Esophagus squamous epithelium (tissue), 5 donors: ENCODE measurements around the gene LRRC49. TPM values are rescaled to one million over a fixed set of nuclear protein-coding genes. Genes with fewer than 3 reads are reported as not detected.

Experiments used
- DNase-seq: peaks from one replicate; lab custom pipeline; 2025; lab: John Stamatoyannopoulos, UW
- H3K27ac ChIP-seq, 4 donors: fragments of 200-600 bp; sonication (generic); one replicate each; pipeline ENCODE4 v1.5.1; 2016 to 2019; ENCODE audit warnings: mild to moderate bottlenecking in 1 of 4
- H3K27me3 ChIP-seq, 4 donors: fragments of 200-600 bp; sonication (generic); 1 replicate in 3 of 4; 2 replicates in 1 of 4; pipeline versions ENCODE4 v1.5.1 to v1.6.0; 2017 to 2021; ENCODE audit warnings: antibody characterized with exemption in 1 of 4
- H3K36me3 ChIP-seq, 3 donors: fragments of 200-600 bp; sonication (generic); one replicate each; pipeline ENCODE4 v1.5.1; 2016 to 2019
- H3K4me1 ChIP-seq, 3 donors: fragments of 200-600 bp; sonication (generic); one replicate each; pipeline ENCODE4 v1.5.1; 2017 to 2019
- H3K4me3 ChIP-seq, 4 donors: fragments of 200-600 bp; sonication (generic); 1 replicate in 3 of 4; 2 replicates in 1 of 4; pipeline ENCODE4 v1.5.1; 2016 to 2019; ENCODE audit warnings: mild to moderate bottlenecking in 2 of 4, moderate library complexity in 1 of 4
- H3K9me3 ChIP-seq, 3 donors: fragments of 200-600 bp; sonication (generic); one replicate each; pipeline ENCODE4 v1.5.1; 2016 to 2019
- POLR2A ChIP-seq, 4 donors: fragments of 450-650 bp; IDR thresholded peaks; one replicate each; pipeline ENCODE4 v1.6.1; 2017; ENCODE audit warnings: antibody characterized with exemption in 4 of 4, mild to moderate bottlenecking in 4 of 4, moderate library complexity in 3 of 4
- WGBS, 2 donors: methylation state at CpG; one replicate each; pipeline ENCODE4 v1.1.5; 2018; 5-methylcytosine and 5-hydroxymethylcytosine counted together
- intact Hi-C: fragments of 100-400 bp; cut with DNase I; formaldehyde crosslinking; loops from one replicate; pipeline ENCODE4 v1.15.0; 2022
- total RNA-seq, 4 donors: library from RNA; depleted of rRNA; stranded (reverse); fragments of >200 nt; gene quantifications; one replicate each; pipeline ENCODE4 v1.1.0, GENCODE V29; 2016
- TF ChIP-seq, protein P1 (sequence below), 6 experiments: fragments of 450-650 bp in 4 of 6; fragments of 200-600 bp in 2 of 6; sonication (generic) in 2 of 6; IDR thresholded peaks; one replicate each; pipeline ENCODE4 v1.5.1; 2016 to 2019; ENCODE audit warnings: antibody characterized with exemption in 6 of 6, mild to moderate bottlenecking in 4 of 6, moderate library complexity in 4 of 6
- donor health status: DM: yes; HTN: yes; CAD: no.

The LRRC49 gene
- total RNA-seq, 4 donors from 2014 or later = 0.34 to 5.5 (median 4.8) TPM

DNA sequence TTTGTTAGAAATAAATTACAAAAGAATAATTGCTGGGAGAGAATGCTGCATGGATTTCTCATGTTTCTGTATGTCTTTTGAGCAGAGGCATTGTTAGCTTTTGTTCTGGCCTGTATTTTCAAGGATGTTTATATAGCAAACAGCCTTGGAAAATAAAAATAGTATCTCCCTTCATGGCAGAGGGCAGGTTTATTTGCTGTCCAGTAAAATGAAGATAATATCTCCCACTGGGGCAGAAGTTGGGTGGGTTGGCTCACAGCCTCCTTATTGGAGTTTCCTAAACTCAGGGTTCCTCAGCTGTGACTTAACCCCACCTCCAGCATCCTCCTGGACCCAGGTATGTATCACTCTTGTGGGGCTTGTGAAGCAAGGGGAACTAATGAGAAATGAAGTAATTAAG is 178.9 kb downstream of the LRRC49 start:
- H3K9me3 ChIP-seq = no peaks in the 10 kb centered on the region
- H3K4me3 ChIP-seq = no peak overlapping the region
- DNase-seq = no peak
- intact Hi-C loops = no loop called here
- TF ChIP-seq POLR2A (IDR thresholded peaks at IDR 0.05) = no peak
- TF ChIP-seq, protein P1, sequence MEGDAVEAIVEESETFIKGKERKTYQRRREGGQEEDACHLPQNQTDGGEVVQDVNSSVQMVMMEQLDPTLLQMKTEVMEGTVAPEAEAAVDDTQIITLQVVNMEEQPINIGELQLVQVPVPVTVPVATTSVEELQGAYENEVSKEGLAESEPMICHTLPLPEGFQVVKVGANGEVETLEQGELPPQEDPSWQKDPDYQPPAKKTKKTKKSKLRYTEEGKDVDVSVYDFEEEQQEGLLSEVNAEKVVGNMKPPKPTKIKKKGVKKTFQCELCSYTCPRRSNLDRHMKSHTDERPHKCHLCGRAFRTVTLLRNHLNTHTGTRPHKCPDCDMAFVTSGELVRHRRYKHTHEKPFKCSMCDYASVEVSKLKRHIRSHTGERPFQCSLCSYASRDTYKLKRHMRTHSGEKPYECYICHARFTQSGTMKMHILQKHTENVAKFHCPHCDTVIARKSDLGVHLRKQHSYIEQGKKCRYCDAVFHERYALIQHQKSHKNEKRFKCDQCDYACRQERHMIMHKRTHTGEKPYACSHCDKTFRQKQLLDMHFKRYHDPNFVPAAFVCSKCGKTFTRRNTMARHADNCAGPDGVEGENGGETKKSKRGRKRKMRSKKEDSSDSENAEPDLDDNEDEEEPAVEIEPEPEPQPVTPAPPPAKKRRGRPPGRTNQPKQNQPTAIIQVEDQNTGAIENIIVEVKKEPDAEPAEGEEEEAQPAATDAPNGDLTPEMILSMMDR (IDR thresholded peaks at IDR 0.05) = no peak
- no peaks in the 10 kb centered on the region for H3K36me3 ChIP-seq
- H3K27ac ChIP-seq = no peak overlapping the region
- H3K4me1 ChIP-seq = no peaks in the 10 kb centered on the region
- H3K27me3 ChIP-seq = no peaks in the 10 kb centered on the region

DNA sequence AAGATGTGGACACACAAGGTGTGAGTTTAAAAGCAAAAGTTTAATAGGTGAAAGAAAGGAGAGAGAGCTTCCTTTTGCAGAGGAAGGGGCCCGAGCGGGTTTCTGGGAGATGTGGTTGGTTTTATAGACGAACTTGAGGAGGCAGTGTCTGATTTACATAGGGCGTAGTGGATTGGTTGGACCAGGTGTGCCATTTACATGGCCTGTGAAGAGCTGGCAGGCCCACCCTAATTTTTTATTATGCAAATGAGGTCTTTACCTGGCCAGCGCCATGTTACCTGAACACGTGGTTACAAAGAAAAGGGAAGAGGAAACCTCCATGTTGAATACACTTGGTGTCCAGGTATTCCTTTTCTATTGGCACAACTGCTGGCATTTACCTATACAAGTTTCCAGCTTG is 179.8 kb downstream of the LRRC49 start:
- intact Hi-C loops = no loop called here
- Histone ChIP-seq H3K4me1 (no peaks in the 10 kb centered on the region), H3K4me3 (no peak overlapping the region), H3K27ac (no peak overlapping the region), H3K9me3 (no peaks in the 10 kb centered on the region), H3K27me3 (no peaks in the 10 kb centered on the region), H3K36me3 (no peaks in the 10 kb centered on the region)
- TF ChIP-seq, protein P1 (IDR thresholded peaks at IDR 0.05) = no peak
- TF ChIP-seq POLR2A (IDR thresholded peaks at IDR 0.05) = no peak
- WGBS, 2 donors = 87 to 95% methylated on average over 6 of the region's 6 CpGs
- DNase-seq = no peak

DNA sequence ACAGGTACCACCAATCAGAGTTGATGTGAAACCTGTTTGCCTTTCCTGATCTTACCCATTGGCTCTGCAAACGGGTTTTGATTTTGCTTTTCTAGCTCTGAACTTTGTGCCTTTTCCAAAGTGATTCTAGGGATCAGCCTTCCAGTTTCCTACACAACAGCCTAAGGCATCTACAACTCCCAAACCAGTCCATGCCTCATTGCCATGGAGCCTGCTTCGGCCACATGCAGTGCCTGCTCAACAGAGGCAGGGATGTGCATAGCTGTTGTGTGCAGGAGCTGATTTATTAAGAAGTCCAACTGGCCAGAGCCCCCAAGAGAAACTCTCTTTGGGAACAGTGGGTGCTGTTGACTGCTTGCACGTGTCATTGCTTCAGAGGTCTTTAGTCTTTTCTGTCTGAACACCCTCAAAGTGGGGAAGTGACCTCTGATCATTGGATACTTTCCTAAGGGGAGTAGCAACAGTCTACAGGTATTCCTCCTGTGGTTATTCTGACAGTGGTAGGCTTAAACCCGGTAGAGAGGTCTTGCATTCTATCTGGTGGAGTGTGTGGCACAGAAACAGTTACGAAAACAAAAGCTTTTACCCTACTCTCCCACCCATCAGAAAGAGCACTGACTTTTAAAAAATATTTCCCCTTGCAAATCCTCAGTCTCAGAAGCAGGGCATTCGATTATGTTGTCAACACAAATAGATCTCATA is 186.0 kb downstream of the LRRC49 start:
- intact Hi-C loops = no loop called here
- Histone ChIP-seq H3K4me1 (peaks cover 0 to 35% (median 0%) of the 10 kb centered on the region in 3 donors), H3K4me3 (no peak overlapping the region), H3K27ac (no peak overlapping the region), H3K36me3 (no peaks in the 10 kb centered on the region), H3K27me3 (no peaks in the 10 kb centered on the region), H3K9me3 (no peaks in the 10 kb centered on the region)
- TF ChIP-seq, protein P1 (IDR thresholded peaks at IDR 0.05) = no peak
- TF ChIP-seq POLR2A (IDR thresholded peaks at IDR 0.05) = no peak
- DNase-seq = no peak
- WGBS, 2 donors = 55 to 74% methylated on average over 3 to 5 of the region's 6 CpGs

DNA sequence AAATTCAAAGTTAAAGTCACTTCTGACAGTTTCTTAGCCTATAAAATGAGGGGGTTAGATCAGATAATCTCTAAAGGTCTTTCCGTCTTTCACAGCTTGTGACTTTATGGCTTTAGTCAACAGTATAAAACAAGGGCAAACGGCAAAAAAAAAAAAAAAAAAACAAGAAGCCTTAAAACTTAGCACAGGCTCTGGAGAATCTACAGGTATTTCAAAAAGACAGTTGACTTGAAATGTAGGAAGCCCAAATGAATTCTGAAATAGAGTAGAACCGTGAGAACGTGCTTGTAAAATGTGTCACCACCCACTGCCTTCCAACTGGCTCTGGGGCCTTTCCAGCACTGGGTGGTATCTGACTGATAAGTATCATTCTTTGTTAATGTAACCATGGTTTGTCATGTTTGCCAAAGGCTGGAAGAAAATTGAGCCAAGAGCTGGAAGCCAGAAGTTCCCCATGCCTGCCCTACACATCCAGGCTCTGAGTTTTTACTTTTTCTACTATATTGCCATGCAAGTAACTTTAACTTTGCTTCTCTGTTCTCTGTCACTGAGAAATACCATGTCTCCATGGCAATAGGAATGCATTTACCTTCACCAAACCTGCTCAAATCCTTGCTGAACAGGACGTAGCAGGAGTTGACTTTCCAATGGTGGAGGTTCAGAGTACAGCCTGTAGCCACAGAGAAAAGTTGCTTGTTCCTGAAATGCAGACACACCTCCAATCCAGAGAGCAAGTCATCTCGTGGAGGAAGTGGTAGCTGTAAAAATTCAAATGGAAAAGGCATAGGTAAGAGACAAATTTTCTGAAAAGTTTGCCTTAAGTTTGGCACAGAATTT is 186.8 kb downstream of the LRRC49 start:
- H3K27me3 ChIP-seq = no peaks in the 10 kb centered on the region
- no peak overlapping the region for H3K4me3 ChIP-seq
- H3K36me3 ChIP-seq = no peaks in the 10 kb centered on the region
- DNase-seq = no peak
- H3K4me1 ChIP-seq = peaks cover 0 to 36% (median 0%) of the 10 kb centered on the region in 3 donors
- 27 to 42% methylated on average over 6 of the region's 6 CpGs for WGBS, 2 donors
- intact Hi-C loops = no loop called here
- no peaks in the 10 kb centered on the region for H3K9me3 ChIP-seq
- TF ChIP-seq POLR2A (IDR thresholded peaks at IDR 0.05) = no peak
- TF ChIP-seq, protein P1 (IDR thresholded peaks at IDR 0.05) = no peak
- peak overlapping the region in 1 of 4 donors; percentile 19 for H3K27ac ChIP-seq

DNA sequence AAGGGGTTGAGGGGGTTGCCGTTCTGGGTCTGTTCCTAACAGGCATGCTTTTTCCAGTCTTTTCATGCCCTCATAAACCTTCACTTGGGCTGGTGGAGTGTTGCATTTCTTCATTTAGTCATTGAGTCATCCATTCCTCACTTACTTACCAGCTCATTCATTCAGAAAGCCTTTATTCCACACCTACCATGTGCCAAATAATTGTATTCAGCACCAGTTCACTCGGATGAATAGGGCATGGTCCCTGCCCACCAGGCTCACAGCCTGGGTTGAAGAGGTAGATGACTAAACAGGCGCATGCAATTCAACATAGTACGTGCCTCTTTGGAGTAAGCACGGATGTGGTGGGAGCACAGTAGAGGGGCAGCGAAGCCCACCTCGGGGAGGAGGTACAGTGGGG is 187.5 kb downstream of the LRRC49 start:
- Histone ChIP-seq H3K9me3 (no peaks in the 10 kb centered on the region), H3K4me1 (peaks cover 0 to 36% (median 0%) of the 10 kb centered on the region in 3 donors), H3K27me3 (no peaks in the 10 kb centered on the region), H3K27ac (peak overlapping the region in 1 of 4 donors; percentile 19), H3K36me3 (no peaks in the 10 kb centered on the region), H3K4me3 (no peak overlapping the region)
- WGBS, 2 donors = 47 to 54% methylated on average over 7 of the region's 7 CpGs
- intact Hi-C loops = no loop called here
- TF ChIP-seq POLR2A (IDR thresholded peaks at IDR 0.05) = no peak
- TF ChIP-seq, protein P1 (IDR thresholded peaks at IDR 0.05) = no peak
- DNase-seq = no peak
